ENCODE data around the gene MRPL38.

The MRPL38 gene

GRCh38 chr17:75941442-75941819 lies 36.7 kb upstream of the MRPL38 start:
- peak overlapping the region; percentile 89 for H3K4me3 ChIP-seq (ENCODE audit: low read depth, low read length)
- TF ChIP-seq CTCF (conservative IDR thresholded peaks at IDR 0.05; ENCODE audit: low read depth, low read length), result no peak
- no peak for DNase-seq (ENCODE audit: low read depth)

- peak within 1 kb of the TSS; percentile 89 for H3K4me3 ChIP-seq (ENCODE audit: low read depth, low read length)
- TF ChIP-seq CTCF (conservative IDR thresholded peaks at IDR 0.05; ENCODE audit: low read depth, low read length), result no peak
- peak; percentile 94 for DNase-seq (ENCODE audit: low read depth)
These were observed 36.2 kb upstream of the MRPL38 start, which contains the start of gene FBF1 for GRCh38 chr17:75940727-75941441. Gene FBF1, minus strand, starts transcription at chr17:75941042. Its CDS starts 2,893 bp downstream, at chr17:75938149.

GRCh38 chr17:75937652-75938051 lies 33.0 kb upstream of the MRPL38 start:
- H3K4me3 ChIP-seq (ENCODE audit: low read depth, low read length), result no peak overlapping the region
- no peak for TF ChIP-seq CTCF (conservative IDR thresholded peaks at IDR 0.05; ENCODE audit: low read depth, low read length)
- DNase-seq (ENCODE audit: low read depth), result no peak

GRCh38 chr17:75933808-75934207 lies 29.1 kb upstream of the MRPL38 start:
- H3K4me3 ChIP-seq (ENCODE audit: low read depth, low read length), result no peak overlapping the region
- no peak for DNase-seq (ENCODE audit: low read depth)
- TF ChIP-seq CTCF (conservative IDR thresholded peaks at IDR 0.05; ENCODE audit: low read depth, low read length), result no peak

GRCh38 chr17:75932852-75933251 lies 28.2 kb upstream of the MRPL38 start:
- no peak overlapping the region for H3K4me3 ChIP-seq (ENCODE audit: low read depth, low read length)
- no peak for DNase-seq (ENCODE audit: low read depth)
- TF ChIP-seq CTCF (conservative IDR thresholded peaks at IDR 0.05; ENCODE audit: low read depth, low read length), result no peak

- H3K4me3 ChIP-seq (ENCODE audit: low read depth, low read length), result no peak overlapping the region
- no peak for DNase-seq (ENCODE audit: low read depth)
- no peak for TF ChIP-seq CTCF (conservative IDR thresholded peaks at IDR 0.05; ENCODE audit: low read depth, low read length)
These were observed 26.4 kb upstream of the MRPL38 start for GRCh38 chr17:75931062-75931461.

GRCh38 chr17:75927286-75927922 lies 22.7 kb upstream of the MRPL38 start:
- peak; percentile 31 for DNase-seq (ENCODE audit: low read depth)
- peak; percentile 55 for TF ChIP-seq CTCF (conservative IDR thresholded peaks at IDR 0.05; ENCODE audit: low read depth, low read length)

More at GRCh38 chr17:75927286-75927922, 22.7 kb upstream of the MRPL38 start:
- no peak overlapping the region for H3K4me3 ChIP-seq (ENCODE audit: low read depth, low read length)

All from choroid plexus epithelial cell (primary cell).